HEK293T (cell line): ENCODE measurements around the gene SMTNL1.

ENCODE experiments used
- CTCF ChIA-PET: fragments of 350-600 bp; formaldehyde crosslinking; extraction: SDS; loops from one replicate; lab custom pipeline; 2021; ENCODE audit warnings: antibody characterized with exemption, inconsistent platforms; lab: Yijun Ruan, JAX
- POLR2A ChIA-PET: fragments of 350-600 bp; formaldehyde crosslinking; extraction: SDS; loops from one replicate; lab custom pipeline; 2020; ENCODE audit warnings: antibody characterized with exemption, inconsistent platforms; lab: Yijun Ruan, JAX
- DNase-seq: peaks from one replicate; pipeline ENCODE4 v3.0.0; 2012; ENCODE audit warnings: mixed read lengths; ENCODE audit errors: extremely low spot score
- ARNT ChIP-seq: fragments of 450-650 bp; IDR thresholded peaks from 2 replicates; pipeline ENCODE4 v1.6.1; 2017; ENCODE audit warnings: mild to moderate bottlenecking
- BHLHE40 ChIP-seq: fragments of 450-650 bp; IDR thresholded peaks from 2 replicates; pipeline ENCODE4 v1.6.1; 2016; ENCODE audit warnings: mild to moderate bottlenecking, moderate library complexity, borderline replicate concordance
- CTBP1 ChIP-seq: fragments of 450-650 bp; IDR thresholded peaks from 2 replicates; pipeline ENCODE4 v1.6.1; 2016; ENCODE audit warnings: borderline replicate concordance
- ELF4 ChIP-seq: fragments of 450-650 bp; IDR thresholded peaks from 2 replicates; pipeline ENCODE4 v1.6.1; 2017; ENCODE audit warnings: antibody characterized with exemption
- FOXA1 ChIP-seq: fragments of 450-650 bp; IDR thresholded peaks from 2 replicates; pipeline ENCODE4 v1.6.1; 2016; ENCODE audit warnings: mild to moderate bottlenecking
- FOXK2 ChIP-seq: fragments of 450-650 bp; IDR thresholded peaks from 2 replicates; pipeline ENCODE4 v1.6.1; 2016; ENCODE audit warnings: mild to moderate bottlenecking
- FOXM1 ChIP-seq: fragments of 450-650 bp; IDR thresholded peaks from 2 replicates; pipeline ENCODE4 v1.6.1; 2017; ENCODE audit warnings: mild to moderate bottlenecking, borderline replicate concordance
- HDGF ChIP-seq: fragments of 450-650 bp; IDR thresholded peaks from 2 replicates; pipeline ENCODE4 v1.6.1; 2017; ENCODE audit warnings: antibody characterized with exemption, borderline replicate concordance
- L3MBTL2 ChIP-seq: fragments of 450-650 bp; conservative IDR thresholded peaks from 2 replicates; pipeline ENCODE4 v1.6.1; 2016; ENCODE audit warnings: mild to moderate bottlenecking
- LEF1 ChIP-seq: fragments of 450-650 bp; IDR thresholded peaks from 2 replicates; pipeline ENCODE4 v1.6.1; 2017; ENCODE audit warnings: mild to moderate bottlenecking, borderline replicate concordance
- NFRKB ChIP-seq: fragments of 450-650 bp; IDR thresholded peaks from 2 replicates; pipeline ENCODE4 v1.6.1; 2016; ENCODE audit warnings: mild to moderate bottlenecking, moderate library complexity
- PKNOX1 ChIP-seq: fragments of 450-650 bp; IDR thresholded peaks from 2 replicates; pipeline ENCODE4 v1.6.1; 2016
- SP1 ChIP-seq: fragments of 450-650 bp; IDR thresholded peaks from 2 replicates; pipeline ENCODE4 v1.6.1; 2017
- SUZ12 ChIP-seq: fragments of 450-650 bp; IDR thresholded peaks from 2 replicates; pipeline ENCODE4 v1.6.1; 2016; ENCODE audit warnings: mild to moderate bottlenecking
- TARDBP ChIP-seq: fragments of 450-650 bp; IDR thresholded peaks from 2 replicates; pipeline ENCODE4 v1.6.1; 2016
- ZNF384 ChIP-seq: fragments of 450-650 bp; IDR thresholded peaks from 2 replicates; pipeline ENCODE4 v1.6.1; 2016

Gene SMTNL1

GRCh38 chr11:57546869-57547475 is 9.6 kb downstream of the SMTNL1 start:
- TF ChIP-seq SUZ12 (no peak), FOXK2 (no peak), L3MBTL2 (no peak), ELF4 (no peak)
- ChIA-PET CTCF (interaction anchor here (1.0 to 1.1 kb wide), 2 partner anchors 22 to 89 kb away, joined by 3 read pairs; no protein-coding TSS in a partner anchor), POLR2A (no interaction called here)
- no peak for DNase-seq

- POLR2A ChIA-PET, result no interaction called here
- no peak for TF ChIP-seq FOXA1
- no peak for TF ChIP-seq PKNOX1
- TF ChIP-seq ELF4, result no peak
- TF ChIP-seq LEF1, result no peak
- TF ChIP-seq SUZ12, result no peak
- no peak for TF ChIP-seq ZNF384
- CTCF ChIA-PET, result interaction anchor here (1.0 to 1.1 kb wide), 2 partner anchors 21 to 90 kb away, joined by 3 read pairs; no protein-coding TSS in a partner anchor
- DNase-seq, result no peak
Observed at GRCh38 chr11:57547854-57548377, 10.5 kb downstream of the SMTNL1 start.

- POLR2A ChIA-PET, result no interaction called here
- TF ChIP-seq FOXM1, result no peak
- no peak for TF ChIP-seq HDGF
- no peak for TF ChIP-seq PKNOX1
- no peak for DNase-seq
- CTCF ChIA-PET, result interaction anchor here (0.8 kb wide), 1 partner anchor 18 kb away, joined by 3 read pairs; the partner anchor contains the start of gene UBE2L6
Observed at GRCh38 chr11:57549983-57550382, 12.6 kb downstream of the SMTNL1 start.

- TF ChIP-seq ZNF384 (no peak), LEF1 (no peak), HDGF (no peak), ARNT (no peak), NFRKB (no peak)
- CTCF ChIA-PET, result no interaction called here
- POLR2A ChIA-PET, result no interaction called here
- DNase-seq, result no peak
Observed at GRCh38 chr11:57551941-57552340, 14.5 kb downstream of the SMTNL1 start.

- CTCF ChIA-PET, result interaction anchor here (0.6 kb wide), 1 partner anchor 203 kb away, joined by 3 read pairs; no protein-coding TSS in a partner anchor
- POLR2A ChIA-PET, result no interaction called here
- TF ChIP-seq FOXM1 (no peak), CTBP1 (no peak), ZNF384 (no peak), FOXA1 (no peak)
- no peak for DNase-seq
Observed at GRCh38 chr11:57552479-57552878, 15.1 kb downstream of the SMTNL1 start.

- ChIA-PET POLR2A (no interaction called here), CTCF (no interaction called here)
- no peak for TF ChIP-seq NFRKB
- no peak for TF ChIP-seq FOXK2
- no peak for TF ChIP-seq FOXM1
- no peak for TF ChIP-seq ELF4
- no peak for TF ChIP-seq SUZ12
- TF ChIP-seq LEF1, result no peak
- no peak for TF ChIP-seq L3MBTL2
- TF ChIP-seq ZNF384, result no peak
- TF ChIP-seq CTBP1, result no peak
- no peak for TF ChIP-seq ARNT
- no peak for TF ChIP-seq TARDBP
- no peak for TF ChIP-seq FOXA1
- TF ChIP-seq HDGF, result no peak
- no peak for TF ChIP-seq PKNOX1
- TF ChIP-seq BHLHE40, result no peak
- no peak for TF ChIP-seq SP1
- no peak for DNase-seq
Observed at GRCh38 chr11:57555393-57555792, 18.0 kb downstream of the SMTNL1 start.

- ChIA-PET CTCF (no interaction called here), POLR2A (no interaction called here)
- no peak for DNase-seq
- TF ChIP-seq FOXK2, result no peak
- TF ChIP-seq FOXM1, result no peak
- no peak for TF ChIP-seq SUZ12
Observed at GRCh38 chr11:57556041-57556440, 18.6 kb downstream of the SMTNL1 start.
